ENCODE measurements around the gene GSTO1.
A peak's percentile ranks its signal among the peaks of the same experiment; 100 is the strongest.

GSTO1 gene

GRCh38 chr10:104300002-104300735, 45.5 kb downstream of the GSTO1 start:
- Histone ChIP-seq H3K9me3 (replicated peaks; ENCODE audit: low read length) (no peaks in the 10 kb centered on the region), H3K4me3 (ENCODE audit: low read length) (peak overlapping the region; percentile 51)

GRCh38 chr10:104300736-104301292, 46.1 kb downstream of the GSTO1 start:
- Histone ChIP-seq H3K27me3 (ENCODE audit: control insufficient read depth, insufficient read depth, low read length) (no peaks in the 10 kb centered on the region), H3K4me1 (ENCODE audit: control insufficient read depth, insufficient read depth, low read length) (peaks cover 48% of the 10 kb centered on the region), H3K4me3 (ENCODE audit: low read length) (peak overlapping the region; percentile 51), H3K4me2 (ENCODE audit: low read length) (peak overlapping the region; percentile 82), H3K9me3 (replicated peaks; ENCODE audit: low read length) (no peaks in the 10 kb centered on the region), H3K36me3 (ENCODE audit: insufficient read depth, low read length) (no peaks in the 10 kb centered on the region), H3K9ac (ENCODE audit: low read depth, low read length) (peak overlapping the region; percentile 94)

More at GRCh38 chr10:104300002-104300735, 45.5 kb downstream of the GSTO1 start:
- Histone ChIP-seq H3K4me2 (ENCODE audit: low read length) (peak overlapping the region; percentile 82), H3K9ac (ENCODE audit: low read depth, low read length) (peak overlapping the region; percentile 94), H3K4me1 (ENCODE audit: control insufficient read depth, insufficient read depth, low read length) (peaks cover 45% of the 10 kb centered on the region), H3K27me3 (ENCODE audit: control insufficient read depth, insufficient read depth, low read length) (no peaks in the 10 kb centered on the region), H3K36me3 (ENCODE audit: insufficient read depth, low read length) (no peaks in the 10 kb centered on the region)

DNA sequence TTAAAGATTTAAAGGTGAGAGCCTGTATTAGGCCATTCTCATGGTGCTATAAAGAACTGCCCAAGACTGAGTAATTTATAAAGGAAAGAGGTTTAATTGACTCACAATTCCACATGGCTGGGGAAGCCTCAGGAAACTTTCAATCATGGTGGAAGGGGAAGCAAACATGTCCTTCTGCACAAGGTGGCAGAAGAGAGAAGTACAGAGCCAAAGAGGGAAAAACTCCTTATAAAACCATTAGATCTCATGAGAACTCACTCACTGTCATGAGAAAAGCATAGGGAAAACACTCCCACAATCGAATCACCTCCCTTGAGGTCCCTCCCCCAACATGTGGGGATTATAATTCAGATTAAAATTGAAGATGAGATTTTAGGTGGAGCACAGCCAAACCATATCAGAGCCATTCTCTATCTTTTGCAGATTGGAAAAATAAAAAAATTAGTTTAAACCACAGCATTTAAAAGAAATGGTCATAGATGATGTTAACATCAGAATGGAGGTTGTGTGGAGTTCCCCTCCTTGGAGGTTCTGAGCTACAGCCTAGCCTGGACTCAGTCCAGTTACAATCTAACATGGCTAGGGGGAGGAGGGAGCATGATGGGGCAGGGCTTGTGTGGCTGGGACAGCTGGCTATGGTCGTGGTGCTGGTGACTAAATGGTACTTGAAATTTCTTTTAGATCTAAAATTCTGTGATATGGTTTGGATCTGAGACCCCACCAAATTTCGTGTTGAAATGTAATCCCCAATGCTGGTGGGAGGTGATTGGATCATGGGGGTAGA, 47.4 kb downstream of the GSTO1 start:
- H3K4me2 ChIP-seq (ENCODE audit: low read length) = no peak overlapping the region
- H3K4me1 ChIP-seq (ENCODE audit: control insufficient read depth, insufficient read depth, low read length) = peaks cover 53% of the 10 kb centered on the region
- H3K36me3 ChIP-seq (ENCODE audit: insufficient read depth, low read length) = no peaks in the 10 kb centered on the region
- no peak overlapping the region for H3K4me3 ChIP-seq (ENCODE audit: low read length)
- H3K9me3 ChIP-seq (replicated peaks; ENCODE audit: low read length) = no peaks in the 10 kb centered on the region
- H3K27me3 ChIP-seq (ENCODE audit: control insufficient read depth, insufficient read depth, low read length) = no peaks in the 10 kb centered on the region
- H3K9ac ChIP-seq (ENCODE audit: low read depth, low read length) = peak overlapping the region; percentile 94

DNA sequence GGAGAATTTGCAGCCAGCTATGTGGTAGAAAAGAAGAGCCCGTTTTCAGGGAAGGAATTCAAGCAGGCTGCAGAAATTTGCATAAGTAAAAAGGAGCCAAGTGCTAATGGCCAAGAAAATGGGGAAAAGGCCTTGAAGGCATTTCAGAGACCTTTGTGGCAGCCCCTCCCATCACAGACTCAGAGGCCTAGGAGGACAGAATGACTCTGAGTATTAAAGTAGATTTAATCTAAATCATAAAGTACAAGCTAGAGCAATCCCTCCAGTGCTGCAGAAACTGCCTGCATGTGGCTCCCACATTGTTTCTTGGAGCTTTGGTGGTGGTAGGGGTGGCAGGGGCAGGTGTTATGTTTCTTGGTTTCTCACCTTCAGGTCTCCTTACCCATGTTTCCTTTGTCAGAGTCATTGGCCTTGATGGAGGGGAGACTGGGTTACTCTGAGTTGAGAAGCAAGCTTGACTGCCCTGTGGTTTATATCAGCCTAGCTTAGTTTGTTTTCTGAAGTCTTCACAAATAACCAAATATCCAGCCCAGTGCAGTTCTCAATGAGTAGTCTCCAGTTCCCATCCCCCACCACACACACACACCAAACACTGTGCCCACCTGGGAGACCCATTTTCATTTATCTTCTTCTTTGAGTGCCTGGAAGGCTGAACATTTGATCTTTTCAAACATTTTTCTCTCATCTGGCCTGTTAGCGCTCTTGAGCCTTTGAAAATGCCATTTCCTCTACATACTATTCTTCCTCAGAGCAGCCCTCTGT, 49.1 kb downstream of the GSTO1 start:
- Histone ChIP-seq H3K9me3 (replicated peaks; ENCODE audit: low read length) (no peaks in the 10 kb centered on the region), H3K4me3 (ENCODE audit: low read length) (no peak overlapping the region), H3K4me1 (ENCODE audit: control insufficient read depth, insufficient read depth, low read length) (peaks cover 51% of the 10 kb centered on the region), H3K4me2 (ENCODE audit: low read length) (no peak overlapping the region), H3K36me3 (ENCODE audit: insufficient read depth, low read length) (peaks cover 12% of the 10 kb centered on the region), H3K27me3 (ENCODE audit: control insufficient read depth, insufficient read depth, low read length) (no peaks in the 10 kb centered on the region), H3K9ac (ENCODE audit: low read depth, low read length) (no peak overlapping the region)

DNA sequence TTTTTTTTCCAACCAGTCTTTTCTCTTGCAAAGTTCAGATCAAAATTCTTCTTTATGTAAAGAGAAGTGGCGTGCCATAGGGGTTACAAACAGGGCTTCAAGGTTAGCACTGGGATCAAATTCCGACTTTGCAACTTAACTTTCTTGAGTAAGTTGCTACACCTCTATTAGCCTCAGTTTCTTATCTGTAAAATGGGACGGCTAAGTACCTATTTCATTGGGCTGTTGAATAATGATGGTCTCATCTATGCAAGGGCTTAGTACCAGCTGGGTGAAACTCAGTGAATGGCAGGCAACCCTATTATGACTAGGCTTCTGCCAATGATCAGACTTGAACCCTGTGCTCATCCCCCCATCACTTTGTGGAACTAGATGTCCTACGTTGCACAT, 49.7 kb downstream of the GSTO1 start:
- peaks cover 50% of the 10 kb centered on the region for H3K4me1 ChIP-seq (ENCODE audit: control insufficient read depth, insufficient read depth, low read length)
- no peak overlapping the region for H3K4me3 ChIP-seq (ENCODE audit: low read length)
- no peaks in the 10 kb centered on the region for H3K27me3 ChIP-seq (ENCODE audit: control insufficient read depth, insufficient read depth, low read length)
- no peaks in the 10 kb centered on the region for H3K9me3 ChIP-seq (replicated peaks; ENCODE audit: low read length)
- no peak overlapping the region for H3K4me2 ChIP-seq (ENCODE audit: low read length)
- H3K36me3 ChIP-seq (ENCODE audit: insufficient read depth, low read length) = peaks cover 12% of the 10 kb centered on the region
- H3K9ac ChIP-seq (ENCODE audit: low read depth, low read length) = no peak overlapping the region

- H3K4me2 ChIP-seq (ENCODE audit: low read length) = no peak overlapping the region
- no peak overlapping the region for H3K4me3 ChIP-seq (ENCODE audit: low read length)
- H3K4me1 ChIP-seq (ENCODE audit: control insufficient read depth, insufficient read depth, low read length) = peaks cover 49% of the 10 kb centered on the region
- H3K9ac ChIP-seq (ENCODE audit: low read depth, low read length) = no peak overlapping the region
- H3K36me3 ChIP-seq (ENCODE audit: insufficient read depth, low read length) = peaks cover 12% of the 10 kb centered on the region
- H3K27me3 ChIP-seq (ENCODE audit: control insufficient read depth, insufficient read depth, low read length) = no peaks in the 10 kb centered on the region
- no peaks in the 10 kb centered on the region for H3K9me3 ChIP-seq (replicated peaks; ENCODE audit: low read length)
These were observed 50.2 kb downstream of the GSTO1 start for GRCh38 chr10:104304927-104305326.

DNA sequence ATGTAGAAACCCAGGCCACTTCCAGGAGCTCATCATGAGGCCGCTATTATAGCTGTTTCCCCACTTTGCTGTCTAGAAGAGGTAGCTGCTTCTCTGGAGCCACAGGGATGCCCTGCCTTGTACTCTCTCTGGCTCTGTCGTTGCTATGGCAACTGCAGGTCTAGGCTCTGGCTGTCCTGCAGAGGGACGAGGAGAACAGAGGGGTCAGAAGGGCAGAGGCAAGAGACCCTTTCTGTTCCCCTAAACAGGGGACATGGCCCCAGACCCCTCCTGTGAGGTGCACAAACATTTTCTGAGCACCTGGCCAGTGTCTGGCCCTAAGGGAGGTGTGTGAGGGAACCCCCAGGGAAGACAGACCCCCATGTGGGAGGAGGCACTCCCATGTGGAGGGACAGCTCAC, 52.2 kb downstream of the GSTO1 start:
- no peaks in the 10 kb centered on the region for H3K27me3 ChIP-seq (ENCODE audit: control insufficient read depth, insufficient read depth, low read length)
- no peak overlapping the region for H3K4me3 ChIP-seq (ENCODE audit: low read length)
- H3K9ac ChIP-seq (ENCODE audit: low read depth, low read length) = no peak overlapping the region
- peaks cover 45% of the 10 kb centered on the region for H3K4me1 ChIP-seq (ENCODE audit: control insufficient read depth, insufficient read depth, low read length)
- H3K36me3 ChIP-seq (ENCODE audit: insufficient read depth, low read length) = peaks cover 25% of the 10 kb centered on the region
- no peaks in the 10 kb centered on the region for H3K9me3 ChIP-seq (replicated peaks; ENCODE audit: low read length)
- no peak overlapping the region for H3K4me2 ChIP-seq (ENCODE audit: low read length)

DNA sequence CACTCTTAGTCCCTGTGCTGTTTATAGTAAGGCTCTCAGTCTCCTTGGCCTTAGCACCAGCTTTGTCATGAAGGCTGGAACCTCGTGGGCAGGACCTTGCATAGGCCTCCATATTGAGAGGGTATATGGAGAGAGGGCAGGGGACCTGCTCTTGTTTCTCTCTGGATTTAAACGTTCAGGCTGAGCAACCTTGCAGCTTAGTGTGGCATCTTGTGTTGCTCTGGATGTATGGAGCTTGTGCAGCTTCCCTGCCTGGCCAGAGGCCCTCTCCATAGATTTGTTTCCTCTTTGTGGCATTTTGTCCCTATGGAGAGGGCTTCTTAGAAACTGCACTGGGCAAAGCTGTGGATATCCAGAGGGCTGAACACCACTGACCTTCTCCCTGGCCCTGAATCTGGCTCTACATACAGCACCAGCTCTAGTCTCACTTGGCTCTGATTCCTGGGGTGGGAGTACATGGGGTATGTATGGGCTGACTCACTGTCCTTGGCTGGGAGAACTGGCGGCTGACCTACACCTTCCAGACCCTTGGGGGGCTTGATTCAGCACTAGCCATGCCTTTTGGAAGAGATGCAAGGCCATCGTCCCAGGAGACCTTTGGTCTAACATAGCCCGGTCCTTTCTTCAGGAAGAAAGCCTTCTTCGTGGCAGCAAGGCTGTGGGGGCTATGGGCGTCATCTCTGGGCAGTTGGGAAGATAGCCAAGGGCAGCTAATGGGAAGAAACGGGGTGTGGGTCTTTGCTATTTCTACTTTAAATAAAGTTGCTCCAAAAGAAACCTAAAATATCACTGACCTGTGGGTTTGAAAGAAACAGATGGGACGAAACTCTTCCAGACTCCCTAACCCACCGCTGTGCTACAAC, 53.1 kb downstream of the GSTO1 start:
- H3K9me3 ChIP-seq (replicated peaks; ENCODE audit: low read length) = no peaks in the 10 kb centered on the region
- no peak overlapping the region for H3K4me2 ChIP-seq (ENCODE audit: low read length)
- H3K4me3 ChIP-seq (ENCODE audit: low read length) = no peak overlapping the region
- peaks cover 41% of the 10 kb centered on the region for H3K4me1 ChIP-seq (ENCODE audit: control insufficient read depth, insufficient read depth, low read length)
- H3K36me3 ChIP-seq (ENCODE audit: insufficient read depth, low read length) = peaks cover 34% of the 10 kb centered on the region
- H3K9ac ChIP-seq (ENCODE audit: low read depth, low read length) = no peak overlapping the region
- no peaks in the 10 kb centered on the region for H3K27me3 ChIP-seq (ENCODE audit: control insufficient read depth, insufficient read depth, low read length)

GRCh38 chr10:104308439-104308903, 53.8 kb downstream of the GSTO1 start:
- H3K4me2 ChIP-seq (ENCODE audit: low read length) = no peak overlapping the region
- H3K27me3 ChIP-seq (ENCODE audit: control insufficient read depth, insufficient read depth, low read length) = no peaks in the 10 kb centered on the region
- peaks cover 41% of the 10 kb centered on the region for H3K4me1 ChIP-seq (ENCODE audit: control insufficient read depth, insufficient read depth, low read length)
- no peak overlapping the region for H3K4me3 ChIP-seq (ENCODE audit: low read length)
- no peaks in the 10 kb centered on the region for H3K9me3 ChIP-seq (replicated peaks; ENCODE audit: low read length)
- no peak overlapping the region for H3K9ac ChIP-seq (ENCODE audit: low read depth, low read length)
- peaks cover 41% of the 10 kb centered on the region for H3K36me3 ChIP-seq (ENCODE audit: insufficient read depth, low read length)

- H3K36me3 ChIP-seq (ENCODE audit: insufficient read depth, low read length) = peaks cover 59% of the 10 kb centered on the region
- H3K4me1 ChIP-seq (ENCODE audit: control insufficient read depth, insufficient read depth, low read length) = peaks cover 41% of the 10 kb centered on the region
- H3K4me2 ChIP-seq (ENCODE audit: low read length) = peak overlapping the region; percentile 39
- H3K4me3 ChIP-seq (ENCODE audit: low read length) = peak overlapping the region; percentile 1
- no peaks in the 10 kb centered on the region for H3K9me3 ChIP-seq (replicated peaks; ENCODE audit: low read length)
- peak overlapping the region; percentile 70 for H3K9ac ChIP-seq (ENCODE audit: low read depth, low read length)
- H3K27me3 ChIP-seq (ENCODE audit: control insufficient read depth, insufficient read depth, low read length) = no peaks in the 10 kb centered on the region
These were observed 55.6 kb downstream of the GSTO1 start for GRCh38 chr10:104309980-104310978.
